GM12801 (cell line): ENCODE results near the gene ANP32A.

Experiments used
- CTCF ChIP-seq: IDR thresholded peaks from one replicate; pipeline ENCODE4 v1.5.1; 2011; ENCODE audit warnings: control low read depth; ENCODE audit not compliant: insufficient read length; ENCODE audit errors: extremely low read depth

ANP32A gene

GRCh38 chr15:68749793-68750192, 70.9 kb downstream of the ANP32A start:
- TF ChIP-seq CTCF: no peak

GRCh38 chr15:68749365-68749764, 71.3 kb downstream of the ANP32A start:
- TF ChIP-seq CTCF: no peak

- no peak for TF ChIP-seq CTCF
Measured at GRCh38 chr15:68743256-68743655, 77.4 kb downstream of the ANP32A start.

GRCh38 chr15:68739390-68740080, 81.2 kb downstream of the ANP32A start:
- no peak for TF ChIP-seq CTCF

GRCh38 chr15:68735610-68736009, 85.1 kb downstream of the ANP32A start:
- no peak for TF ChIP-seq CTCF

GRCh38 chr15:68734881-68735280, 85.8 kb downstream of the ANP32A start:
- TF ChIP-seq CTCF: no peak

- no peak for TF ChIP-seq CTCF
Measured at GRCh38 chr15:68734352-68734751, 86.3 kb downstream of the ANP32A start.
